Stimulated activated CD4-positive, alpha-beta T cell treated with anti-CD3 and anti-CD28 coated beads, Interleukin-1b, Interleukin-23, amount 100 ng/mL, for 24 hours (primary cell): ENCODE results near the gene ZNF579.
"Not testable (repeated sequence)": the region's sequence is repeated elsewhere in the genome, so short reads cannot be mapped to it uniquely, and the experiment has no call there.

Source experiments
- DNase-seq, 4 experiments: peaks; one replicate each; pipeline ENCODE4 v3.0.0-alpha.2; 2020; ENCODE audit warnings: low read depth in 4 of 4, low spot score in 1 of 4

Gene ZNF579

DNA sequence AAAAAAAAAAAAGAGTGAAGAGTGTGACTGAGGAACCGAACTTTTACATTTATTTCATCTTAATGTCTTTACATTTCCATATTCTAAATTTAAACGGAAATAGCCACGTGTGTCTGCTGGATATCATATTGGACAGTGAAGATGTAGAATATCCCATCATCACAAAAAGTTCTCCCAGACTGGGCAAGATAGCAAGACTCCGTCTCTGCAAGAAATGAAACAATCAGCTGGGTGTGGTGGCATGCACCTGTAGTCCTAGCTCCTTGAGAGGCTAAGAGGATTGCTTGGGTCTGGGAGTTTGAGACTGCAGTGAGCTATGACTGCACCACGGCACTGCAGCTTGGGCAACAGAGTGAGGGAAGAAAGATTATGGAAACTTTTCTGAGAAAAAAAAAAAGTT is 3.9 kb downstream of the ZNF579 start:
- no peak for DNase-seq

DNA sequence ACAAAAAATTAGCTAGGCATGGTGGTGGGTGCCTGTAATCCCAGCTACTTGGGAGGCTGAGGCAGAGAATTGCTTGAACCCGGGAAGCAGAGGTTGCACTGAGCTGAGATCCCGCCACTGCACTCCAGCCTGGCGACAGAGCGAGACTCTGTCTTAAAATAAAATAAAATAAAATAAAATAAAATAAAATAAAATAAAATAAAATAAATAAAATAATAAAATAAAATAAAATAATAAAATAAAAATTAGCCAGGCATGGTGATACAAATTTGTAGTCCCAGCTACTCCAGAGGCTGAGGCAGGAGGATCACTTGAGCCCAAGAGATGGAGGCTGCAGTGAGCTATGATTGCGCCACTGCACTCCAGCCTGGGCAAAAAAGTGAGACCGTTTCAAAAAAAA is 6.7 kb downstream of the ZNF579 start:
- not testable (repeated sequence) for DNase-seq

DNA sequence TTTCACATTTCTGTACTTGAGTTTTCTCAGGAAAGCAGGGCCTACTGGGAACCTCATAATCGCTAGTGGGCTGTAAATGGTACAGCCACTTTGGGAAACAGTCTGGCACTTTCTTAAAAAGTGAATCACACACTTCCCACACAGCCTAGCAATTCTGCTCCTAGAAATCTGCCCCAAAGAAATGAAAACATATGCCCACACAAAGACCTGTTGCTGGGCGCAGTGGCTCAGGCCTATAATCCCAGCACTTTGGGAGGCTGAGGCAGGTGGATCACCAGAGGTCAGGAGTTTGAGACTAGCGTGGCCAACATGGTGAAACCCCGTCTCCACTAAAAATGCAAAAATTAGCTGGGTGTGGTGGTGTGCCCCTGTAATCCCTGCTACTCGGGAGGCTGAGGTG is 11.2 kb downstream of the ZNF579 start:
- not testable (repeated sequence) for DNase-seq

DNA sequence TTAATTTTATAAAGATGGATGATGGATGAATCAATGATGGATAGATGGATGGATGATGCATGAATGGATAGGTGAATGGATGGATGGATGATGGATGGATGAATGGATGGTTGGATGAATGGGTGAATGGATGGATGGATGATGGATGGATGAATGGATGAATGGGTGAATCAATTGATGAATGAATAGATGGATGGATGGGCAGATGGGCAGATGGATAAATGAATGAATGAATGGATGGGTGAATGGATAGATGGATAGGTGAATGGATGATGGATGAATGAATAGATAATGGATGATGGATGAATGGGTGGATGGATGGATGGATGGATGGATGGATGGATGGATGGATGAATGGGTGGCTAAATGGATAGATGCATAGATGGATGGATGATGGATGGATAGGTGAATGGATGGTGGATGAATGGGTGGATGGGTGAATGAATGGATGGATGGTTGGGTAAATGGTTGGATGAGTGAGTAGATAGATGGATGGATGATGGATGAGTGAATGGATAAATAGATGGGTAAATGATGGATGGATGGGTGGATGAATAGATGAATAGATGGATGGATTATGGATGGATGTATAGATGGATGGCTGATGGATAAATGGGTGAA is 12.8 kb downstream of the ZNF579 start:
- no peak for DNase-seq

DNA sequence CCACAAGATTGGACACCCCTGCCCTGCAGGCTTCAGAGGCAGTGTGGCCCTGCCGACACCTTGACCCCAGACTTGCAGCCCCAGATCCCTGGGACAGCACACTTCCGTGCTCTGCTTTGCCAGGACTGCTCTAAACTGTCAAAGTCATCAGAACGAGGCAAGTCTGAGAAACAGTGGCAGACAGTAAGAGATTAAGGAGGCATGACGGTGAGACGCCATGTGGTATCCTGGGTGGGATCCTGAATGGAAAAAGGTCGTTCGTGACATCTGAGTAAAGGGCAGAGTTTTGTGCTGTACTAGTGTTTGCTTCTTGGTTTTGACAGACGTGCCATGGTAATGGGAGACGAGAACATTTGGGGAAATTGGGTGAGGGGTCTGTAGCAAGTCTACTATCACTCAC is 13.8 kb downstream of the ZNF579 start:
- no peak for DNase-seq

DNA sequence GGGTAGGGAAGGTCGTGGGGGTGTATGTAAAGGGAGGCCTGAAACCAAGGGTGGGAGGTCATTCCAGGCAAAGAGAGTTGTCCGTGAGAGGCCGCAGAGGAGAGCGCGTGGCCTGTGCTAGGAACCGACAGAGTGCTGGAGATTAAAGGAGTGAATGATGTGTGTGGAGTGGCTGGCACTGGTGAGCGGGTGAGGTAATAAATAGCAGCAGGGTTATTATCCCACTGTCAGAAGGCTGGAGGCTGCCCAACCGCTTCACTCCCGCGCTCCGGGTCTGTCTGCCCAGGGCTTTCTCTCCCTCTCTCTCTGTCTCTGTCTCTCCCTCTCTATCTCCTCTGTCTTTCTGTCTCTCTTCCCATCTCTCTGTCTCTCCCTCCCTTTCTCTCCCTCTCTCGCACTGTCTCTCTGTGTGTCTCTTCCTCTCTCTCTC is 17.4 kb downstream of the ZNF579 start:
- no peak for DNase-seq

DNA sequence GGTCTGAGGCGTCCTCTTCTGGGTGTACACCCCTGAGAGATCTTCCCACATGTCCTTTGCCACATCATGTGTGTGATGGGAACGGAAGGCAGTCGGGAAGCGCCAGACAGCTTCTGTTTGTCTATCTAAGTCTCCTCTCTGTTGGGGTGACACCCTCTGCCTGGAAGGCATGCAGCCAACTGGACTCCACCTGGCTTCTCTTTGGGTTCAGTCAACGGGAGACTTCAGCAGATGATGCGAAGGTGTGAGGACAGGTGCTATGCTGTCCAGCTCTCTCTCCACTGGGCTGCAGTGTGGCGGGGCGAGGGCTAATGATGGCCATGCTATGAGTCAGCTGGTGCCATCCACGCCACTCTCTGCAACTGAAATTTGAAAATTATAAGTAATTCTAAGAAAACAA is 21.0 kb downstream of the ZNF579 start:
- no peak for DNase-seq

DNA sequence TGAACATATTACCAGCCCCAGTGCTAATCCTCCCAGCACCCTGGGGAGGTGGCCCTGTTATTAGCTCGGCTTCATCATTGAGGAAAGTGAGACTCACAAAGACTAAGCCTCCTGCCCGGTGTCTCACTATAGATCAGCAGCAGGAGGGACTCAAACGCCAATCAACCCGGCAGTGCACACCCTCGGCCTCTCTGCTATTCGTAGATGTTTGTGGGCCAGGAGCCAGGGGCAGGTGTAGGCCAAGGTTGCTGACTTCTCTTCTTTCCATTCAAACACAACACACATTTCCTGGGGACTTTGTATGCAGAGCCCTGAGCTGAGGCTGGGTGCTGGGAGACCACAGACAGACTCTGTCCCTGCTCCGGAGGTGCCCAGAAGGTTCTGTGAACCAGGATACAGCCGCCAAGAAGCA is 25.9 kb downstream of the ZNF579 start:
- no peak for DNase-seq

DNA sequence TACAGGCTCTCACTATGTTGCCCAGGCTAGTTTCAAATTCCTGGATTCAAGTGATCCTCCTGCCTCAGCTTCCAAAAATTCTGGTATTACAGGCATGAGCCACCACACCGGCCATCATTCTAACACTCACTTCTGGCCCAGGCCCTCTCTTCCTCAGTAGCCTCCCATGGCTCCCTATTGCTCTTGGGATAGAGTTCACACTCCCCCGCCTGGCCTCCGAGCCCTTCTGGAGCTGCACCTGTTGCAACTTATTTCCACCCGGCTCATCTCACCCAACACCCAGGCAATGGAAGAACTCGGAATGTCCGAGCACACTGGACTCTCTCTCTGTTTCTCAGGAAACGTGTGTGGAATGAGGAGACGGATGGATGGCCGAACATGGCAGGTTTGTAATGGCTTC is 26.3 kb downstream of the ZNF579 start:
- DNase-seq = no peak

DNA sequence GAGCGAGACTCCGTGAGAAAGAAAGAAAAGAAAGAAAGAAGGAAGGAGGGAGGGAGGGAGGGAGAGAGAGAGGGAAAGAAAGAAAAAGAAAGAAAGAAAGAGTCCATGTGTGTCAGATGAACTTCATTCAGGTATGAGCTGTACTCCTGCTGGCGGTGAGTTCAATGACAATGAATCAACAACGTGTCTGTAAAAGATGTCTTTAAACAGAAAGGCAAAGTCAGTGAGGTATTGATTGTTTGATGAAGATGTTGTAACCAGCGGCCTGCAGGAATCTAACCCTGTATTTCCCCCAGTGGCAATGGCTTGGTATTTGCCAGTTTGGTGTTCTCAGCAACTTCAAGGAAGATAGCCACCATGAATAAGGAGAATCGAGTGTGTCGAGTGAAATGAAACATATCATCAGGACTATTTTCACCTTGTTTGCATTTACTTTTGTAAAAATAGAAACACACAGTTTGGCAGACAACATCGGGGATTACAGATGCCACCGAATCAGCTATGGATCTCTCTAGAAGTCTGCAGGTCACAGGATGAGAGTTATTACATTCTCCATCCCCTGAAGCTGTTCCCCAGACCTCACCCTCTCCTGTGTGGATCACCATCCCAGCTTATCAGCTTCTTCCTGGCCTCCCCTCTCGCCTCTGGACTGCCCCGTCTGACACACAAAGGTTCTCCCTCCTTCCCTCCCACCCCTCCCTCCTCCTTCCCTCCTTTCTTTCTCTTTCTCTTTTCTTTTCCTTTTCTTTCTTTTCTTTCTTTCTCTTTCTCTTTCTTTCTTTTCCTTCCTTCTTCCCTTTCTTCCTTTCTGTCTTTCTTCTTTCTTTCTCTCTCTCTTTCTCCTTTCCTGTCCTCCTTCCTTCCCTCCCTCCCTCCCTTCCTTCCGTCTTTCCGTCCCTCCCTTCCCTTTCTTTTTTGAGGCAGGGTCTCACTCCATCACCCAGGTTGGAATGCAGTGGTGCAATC is 27.1 kb downstream of the ZNF579 start:
- no peak for DNase-seq

DNA sequence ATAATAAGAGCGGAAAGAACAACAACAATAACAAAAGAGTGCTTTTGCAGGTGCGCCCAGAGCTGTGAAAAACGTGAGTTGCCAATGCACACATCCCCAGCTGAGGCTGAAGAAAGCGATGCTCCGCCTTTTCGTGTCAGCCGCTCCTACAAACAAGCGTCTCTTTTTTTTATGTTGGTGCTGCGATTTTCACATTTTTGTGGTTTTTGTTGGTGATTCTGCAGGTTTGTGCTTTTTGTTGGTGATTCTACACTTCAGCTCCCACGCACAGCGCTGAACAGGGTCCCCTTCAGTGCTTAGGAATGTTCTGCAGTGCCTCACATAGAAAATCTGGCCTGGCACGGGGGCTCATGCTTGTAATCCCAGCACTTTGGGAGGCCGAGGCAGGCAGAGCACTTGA is 28.0 kb downstream of the ZNF579 start:
- no peak for DNase-seq

DNA sequence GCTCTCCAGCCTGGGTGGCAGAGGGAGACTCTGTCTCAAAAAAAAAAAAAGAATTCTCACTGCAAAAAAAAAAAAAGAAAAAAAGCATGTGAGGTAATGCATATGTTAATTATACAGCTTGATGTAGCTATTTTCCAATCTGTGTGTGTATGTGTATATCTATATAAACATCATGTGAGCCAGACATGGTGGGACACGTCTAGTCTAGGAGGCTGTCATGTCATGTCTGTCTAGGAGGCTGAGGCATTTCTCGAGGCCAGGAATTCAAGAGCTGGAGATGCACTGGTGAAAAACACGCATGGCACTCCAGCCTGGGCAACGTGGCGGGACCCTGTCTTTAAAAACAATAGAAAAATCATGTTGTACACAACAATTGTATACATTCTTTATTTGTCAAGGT is 28.4 kb downstream of the ZNF579 start:
- DNase-seq = no peak

DNA sequence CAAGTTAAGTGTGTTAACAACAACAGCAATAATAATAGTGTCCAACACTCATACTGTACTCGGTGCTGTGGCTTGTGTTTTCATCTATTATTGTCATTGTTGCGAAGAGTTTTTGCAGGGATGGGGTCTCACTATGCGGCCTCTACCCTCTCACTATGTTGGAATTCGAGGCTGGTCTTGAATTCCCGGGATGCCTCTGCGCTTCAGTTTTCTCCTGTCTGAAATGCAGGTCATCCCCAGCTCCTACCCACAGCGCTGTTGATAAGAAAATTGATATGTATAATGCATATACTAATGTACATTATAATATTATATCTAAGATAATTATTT is 30.4 kb downstream of the ZNF579 start:
- no peak for DNase-seq

DNA sequence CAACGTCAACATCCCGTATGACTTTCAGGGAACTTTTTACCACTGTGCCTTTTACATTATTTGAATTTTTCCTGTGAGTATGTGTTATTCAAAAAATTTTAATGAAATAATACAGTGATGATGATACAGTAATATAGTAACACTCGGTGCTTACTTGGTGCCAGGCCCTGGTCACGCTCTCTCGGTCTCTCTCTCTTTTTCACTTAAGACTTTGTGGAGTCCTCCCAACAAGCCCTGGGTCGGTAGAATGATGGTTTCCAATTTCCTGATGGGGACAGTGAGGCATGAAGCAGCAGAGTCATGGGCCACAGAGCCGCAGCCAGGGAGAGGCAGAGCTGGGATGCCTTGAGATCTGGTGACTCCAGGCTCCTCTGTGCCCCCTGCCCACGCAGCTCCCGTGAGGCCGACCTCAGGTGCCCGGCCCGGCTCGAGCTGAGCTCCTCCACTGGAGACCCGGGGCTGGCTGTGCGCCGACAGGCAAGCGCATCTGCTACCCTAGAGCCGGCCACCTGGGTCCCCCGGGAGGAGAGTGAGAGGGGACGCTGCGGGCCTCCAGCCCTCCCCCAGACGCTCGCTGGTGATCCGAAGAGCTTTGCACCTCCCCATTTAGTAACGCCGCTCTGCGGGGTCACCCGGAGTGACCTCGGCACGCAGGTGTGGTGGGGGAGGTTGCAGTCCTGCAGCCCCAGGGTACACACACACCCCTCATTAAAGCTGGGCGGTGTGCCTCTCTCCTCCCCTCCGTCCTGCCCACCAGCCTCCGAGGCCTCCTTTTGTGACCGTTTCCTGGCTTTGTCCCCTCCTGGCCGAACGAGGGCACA is 30.9 kb downstream of the ZNF579 start:
- DNase-seq = no peak

DNA sequence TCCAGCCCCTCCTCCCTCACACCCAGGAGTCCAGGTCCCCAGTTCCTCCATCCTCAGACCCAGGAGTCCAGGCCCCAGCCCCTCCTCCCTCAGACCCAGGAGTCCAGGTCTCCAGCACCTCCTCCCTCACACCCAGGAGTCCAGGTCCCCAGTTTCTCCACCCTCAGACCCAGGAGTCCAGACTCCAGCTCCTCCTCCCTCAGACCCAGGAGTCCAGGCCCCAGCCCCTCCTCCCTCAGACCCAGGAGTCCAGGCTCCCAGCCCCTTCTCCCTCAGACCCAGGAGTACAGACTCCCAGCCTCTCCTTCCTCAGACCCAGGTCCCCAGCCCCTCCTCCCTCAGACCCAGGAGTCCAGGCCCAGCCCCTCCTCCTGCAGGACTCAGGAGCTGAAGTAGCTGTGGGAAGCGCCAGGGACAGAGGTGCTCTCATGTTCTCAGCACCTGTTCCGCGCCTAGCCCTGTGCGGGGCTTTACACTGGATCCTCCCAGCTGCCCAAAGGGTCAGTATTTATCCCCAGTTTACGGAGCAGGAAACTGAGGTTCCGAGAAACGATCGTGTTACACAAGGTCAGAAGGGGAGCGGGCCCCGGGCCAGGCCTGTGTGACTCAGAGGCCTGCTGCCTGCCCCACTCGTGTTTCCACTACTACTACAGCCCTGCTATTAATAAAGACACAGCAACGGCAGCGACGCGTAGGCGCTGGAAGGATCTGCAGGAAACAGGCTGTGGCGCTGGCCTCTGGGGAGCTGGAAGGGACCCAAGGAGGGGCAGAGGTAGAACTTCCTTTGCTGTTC is 33.6 kb downstream of the ZNF579 start:
- no peak for DNase-seq

DNA sequence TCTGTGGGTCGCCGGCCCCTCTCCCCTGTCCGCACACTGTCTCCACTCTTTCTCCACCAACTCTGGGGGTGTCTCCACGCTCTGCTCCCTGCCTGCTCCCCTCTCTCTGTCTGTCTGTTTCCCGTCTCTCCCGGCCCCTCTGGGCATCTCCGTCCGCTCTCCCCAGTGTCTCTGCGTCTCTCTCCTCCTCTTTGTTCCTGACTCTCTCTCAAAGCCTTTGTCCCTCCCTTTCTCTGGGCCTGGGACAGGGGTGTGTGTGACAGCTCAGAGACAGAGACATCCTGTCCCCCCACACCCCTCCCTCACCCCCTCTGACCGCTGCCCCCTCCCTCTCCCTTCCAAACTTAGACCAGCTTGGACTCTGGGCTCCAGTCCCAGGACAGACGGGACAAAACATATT is 34.6 kb downstream of the ZNF579 start:
- DNase-seq = no peak

DNA sequence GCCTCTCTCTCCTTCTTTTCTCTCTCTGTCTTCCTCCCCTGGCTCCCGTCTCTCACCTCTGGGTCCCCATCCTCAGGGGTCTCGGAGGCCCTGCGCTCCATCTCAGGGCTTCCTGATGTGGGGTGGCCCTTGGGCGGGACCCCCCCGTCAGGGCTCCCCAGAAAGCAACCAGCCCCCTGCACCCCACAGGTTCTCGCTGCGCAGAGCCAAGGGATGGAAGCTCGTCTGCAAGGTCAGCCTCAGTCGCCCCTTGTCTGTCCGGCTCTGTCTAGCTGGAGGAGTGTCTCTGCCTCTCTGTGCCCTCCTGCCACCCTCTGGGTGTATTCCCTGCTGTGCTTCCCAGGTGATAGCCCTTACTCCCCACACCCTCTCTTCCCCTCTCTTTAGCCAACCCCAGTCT is 35.2 kb downstream of the ZNF579 start, which contains the start of gene SBK3:
SBK3 (minus strand) TSS at position 101 of the 400 bp plus-strand sequence; CDS start at position 101, 0 bp downstream.
- DNase-seq = no peak

DNA sequence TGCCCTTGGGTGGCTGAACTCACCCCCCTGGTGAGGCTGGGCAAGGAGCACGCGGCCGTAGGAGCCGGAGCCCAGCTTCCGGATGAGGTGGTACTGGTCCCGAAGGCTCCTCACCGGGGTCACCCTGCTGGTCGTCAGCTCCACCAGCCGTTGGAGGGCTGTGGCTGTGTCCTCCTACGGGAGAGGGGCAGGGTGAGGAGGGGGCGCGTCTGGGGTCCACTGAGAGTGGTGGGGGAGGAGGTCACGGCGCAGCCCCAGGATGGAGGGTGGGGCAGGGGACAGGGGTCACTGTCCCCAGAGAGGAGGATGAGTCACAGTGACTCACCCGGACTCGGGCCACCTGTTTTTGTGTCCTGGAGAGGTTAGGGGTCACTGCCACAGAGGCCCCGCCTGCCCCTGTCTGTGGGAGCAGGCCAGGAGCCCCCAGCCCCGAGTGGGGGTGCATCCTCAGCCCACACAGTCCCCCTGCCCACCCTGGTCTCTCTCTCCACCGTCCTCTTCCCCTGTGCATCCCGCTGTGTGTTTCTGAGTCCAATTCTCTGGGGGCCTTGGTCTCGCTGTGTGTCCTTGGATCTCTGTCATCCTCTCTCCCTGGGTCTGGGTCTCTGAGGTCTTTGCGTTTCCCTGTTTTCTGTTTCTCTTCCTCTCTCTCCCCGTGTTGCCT is 35.7 kb downstream of the ZNF579 start:
- no peak for DNase-seq

DNA sequence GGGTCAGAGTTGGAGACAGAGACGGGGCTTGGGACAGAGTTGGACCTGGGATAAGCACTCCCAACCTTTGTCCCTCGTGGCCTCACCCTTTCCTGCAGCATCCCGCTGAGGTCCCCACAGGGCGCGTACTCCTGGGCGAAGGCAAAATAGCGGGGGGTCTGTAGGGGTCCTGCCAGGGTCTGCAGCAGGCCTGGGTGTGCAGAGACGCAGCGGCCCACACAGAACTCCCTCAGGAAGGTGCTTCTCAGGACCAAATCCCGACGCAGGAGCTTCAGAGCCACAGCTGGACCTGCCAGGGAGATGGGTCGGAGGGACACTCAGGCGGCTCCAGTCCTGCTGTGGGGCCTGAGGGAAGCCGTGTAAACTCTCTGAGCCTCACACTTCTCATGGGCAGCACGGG is 36.6 kb downstream of the ZNF579 start:
- no peak for DNase-seq

DNA sequence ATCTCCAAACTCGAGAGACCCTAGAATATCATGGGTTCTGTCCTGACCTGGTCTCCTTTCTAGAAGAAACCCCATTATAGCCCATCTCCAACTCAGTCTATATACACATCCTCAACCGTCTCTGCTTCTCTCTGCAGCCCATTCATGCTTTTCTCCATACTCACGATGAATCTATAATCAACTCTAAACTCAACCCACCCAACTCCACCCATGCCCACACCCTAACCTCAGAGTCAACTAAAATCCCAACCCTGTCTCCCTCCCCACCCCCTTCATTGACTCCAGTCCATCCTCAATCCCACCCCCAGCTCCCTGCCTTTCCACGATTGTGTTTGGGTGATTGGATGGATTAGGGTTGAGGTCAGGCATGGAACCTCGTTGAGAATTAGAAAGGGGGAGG is 37.1 kb downstream of the ZNF579 start:
- DNase-seq = no peak
